ENCODE results near the gene TARS1.

GRCh38 chr5:33472805-33473409 lies 32.1 kb downstream of the TARS1 start:
- TF ChIP-seq ZNF518A (tag by site-specific recombination; conservative IDR thresholded peaks at IDR 0.05; ENCODE audit: low read depth) (no peak), ZNF37A (tag by site-specific recombination; IDR thresholded peaks at IDR 0.05) (no peak), SCRT1 (tag by site-specific recombination; IDR thresholded peaks at IDR 0.05; ENCODE audit: borderline replicate concordance) (no peak), MEIS1 (CRISPR knock-in tag; IDR thresholded peaks at IDR 0.05; ENCODE audit: borderline replicate concordance) (no peak), ZNF174 (tag by site-specific recombination; IDR thresholded peaks at IDR 0.05) (no peak), CTCF (tag by site-specific recombination; IDR thresholded peaks at IDR 0.05) (no peak), ATF2 (tag by site-specific recombination; IDR thresholded peaks at IDR 0.05; ENCODE audit: low read depth) (no peak), ZNF639 (tag by site-specific recombination; IDR thresholded peaks at IDR 0.05) (no peak), REST (tag by site-specific recombination; IDR thresholded peaks at IDR 0.05) (no peak), ZNF558 (tag by site-specific recombination; IDR thresholded peaks at IDR 0.05) (no peak), ZFP41 (tag by site-specific recombination; IDR thresholded peaks at IDR 0.05; ENCODE audit: borderline replicate concordance) (no peak)
